ENCODE data around the gene NRSN1. TPM values are rescaled to one million over a fixed set of nuclear protein-coding genes. Genes with fewer than 3 reads are reported as not detected.

NRSN1 gene
- total and polyA plus RNA-seq, 2 of the 13 experiments (the other 11 are each of a cell fraction or from before 2014, with no cell fraction given), result not detected

DNA sequence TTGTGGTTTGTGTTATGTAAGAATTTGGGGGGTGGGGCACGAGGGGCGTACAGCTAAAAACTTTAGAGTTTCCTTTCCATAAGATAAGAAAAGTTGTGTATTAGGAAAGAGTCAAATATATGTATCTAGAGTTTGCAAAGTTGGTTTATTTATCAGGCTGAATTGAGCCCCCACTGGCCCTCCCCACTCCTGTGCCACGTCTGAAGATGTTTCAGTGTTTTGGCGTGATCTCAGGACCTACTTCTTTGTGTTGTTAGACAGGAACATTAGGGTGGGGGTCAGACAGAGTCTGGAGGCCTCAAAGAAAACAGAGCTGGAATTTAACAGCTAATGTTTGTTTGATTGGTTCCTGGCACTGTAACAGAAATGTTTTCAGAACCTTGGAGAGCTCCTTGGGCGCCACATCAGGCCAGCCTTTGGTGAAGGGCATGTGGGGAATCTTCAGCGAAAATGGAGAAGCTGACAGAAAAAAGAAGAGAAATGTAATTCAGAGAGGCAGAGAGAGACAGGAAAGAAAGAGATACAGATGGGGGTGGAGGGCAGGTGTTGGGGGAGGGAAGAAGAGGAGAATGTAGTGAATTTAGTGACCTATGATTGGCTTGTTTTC is 674 bp downstream of the NRSN1 start (continued):
- no peak for TF ChIP-seq USF2 (IDR thresholded peaks at IDR 0.05; ENCODE audit: low read depth, low read length)
- TF ChIP-seq USF2 (CRISPR knock-in tag; IDR thresholded peaks at IDR 0.05; ENCODE audit: borderline replicate concordance), result no peak
- peak; percentile 80; the same call in 1 of the 2 replicates for TF ChIP-seq TOE1 (CRISPR knock-in tag; IDR thresholded peaks at IDR 0.05)
- TF ChIP-seq, protein P1, sequence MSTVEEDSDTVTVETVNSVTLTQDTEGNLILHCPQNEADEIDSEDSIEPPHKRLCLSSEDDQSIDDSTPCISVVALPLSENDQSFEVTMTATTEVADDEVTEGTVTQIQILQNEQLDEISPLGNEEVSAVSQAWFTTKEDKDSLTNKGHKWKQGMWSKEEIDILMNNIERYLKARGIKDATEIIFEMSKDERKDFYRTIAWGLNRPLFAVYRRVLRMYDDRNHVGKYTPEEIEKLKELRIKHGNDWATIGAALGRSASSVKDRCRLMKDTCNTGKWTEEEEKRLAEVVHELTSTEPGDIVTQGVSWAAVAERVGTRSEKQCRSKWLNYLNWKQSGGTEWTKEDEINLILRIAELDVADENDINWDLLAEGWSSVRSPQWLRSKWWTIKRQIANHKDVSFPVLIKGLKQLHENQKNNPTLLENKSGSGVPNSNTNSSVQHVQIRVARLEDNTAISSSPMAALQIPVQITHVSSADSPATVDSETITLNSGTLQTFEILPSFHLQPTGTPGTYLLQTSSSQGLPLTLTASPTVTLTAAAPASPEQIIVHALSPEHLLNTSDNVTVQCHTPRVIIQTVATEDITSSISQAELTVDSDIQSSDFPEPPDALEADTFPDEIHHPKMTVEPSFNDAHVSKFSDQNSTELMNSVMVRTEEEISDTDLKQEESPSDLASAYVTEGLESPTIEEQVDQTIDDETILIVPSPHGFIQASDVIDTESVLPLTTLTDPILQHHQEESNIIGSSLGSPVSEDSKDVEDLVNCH (CRISPR knock-in tag; IDR thresholded peaks at IDR 0.05), result peak; percentile 81; the same call in 1 of the 2 replicates
- TF ChIP-seq, protein P2, sequence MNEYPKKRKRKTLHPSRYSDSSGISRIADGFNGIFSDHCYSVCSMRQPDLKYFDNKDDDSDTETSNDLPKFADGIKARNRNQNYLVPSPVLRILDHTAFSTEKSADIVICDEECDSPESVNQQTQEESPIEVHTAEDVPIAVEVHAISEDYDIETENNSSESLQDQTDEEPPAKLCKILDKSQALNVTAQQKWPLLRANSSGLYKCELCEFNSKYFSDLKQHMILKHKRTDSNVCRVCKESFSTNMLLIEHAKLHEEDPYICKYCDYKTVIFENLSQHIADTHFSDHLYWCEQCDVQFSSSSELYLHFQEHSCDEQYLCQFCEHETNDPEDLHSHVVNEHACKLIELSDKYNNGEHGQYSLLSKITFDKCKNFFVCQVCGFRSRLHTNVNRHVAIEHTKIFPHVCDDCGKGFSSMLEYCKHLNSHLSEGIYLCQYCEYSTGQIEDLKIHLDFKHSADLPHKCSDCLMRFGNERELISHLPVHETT (CRISPR knock-in tag; conservative IDR thresholded peaks at IDR 0.05), result peak; percentile 84
- peak; percentile 91 for TF ChIP-seq ZBTB43 (CRISPR knock-in tag; conservative IDR thresholded peaks at IDR 0.05)
- TF ChIP-seq NFIC (IDR thresholded peaks at IDR 0.05; ENCODE audit: low read length), result 0 out of 2 replicates have a peak, but pooled peaks have one; percentile 28
- TF ChIP-seq PLRG1 (conservative IDR thresholded peaks at IDR 0.05), result no peak
- peak; percentile 71 for TF ChIP-seq MAX (IDR thresholded peaks at IDR 0.05)
- TF ChIP-seq ZNF275 (CRISPR knock-in tag; IDR thresholded peaks at IDR 0.05; ENCODE audit: borderline replicate concordance), result no peak; the same call in 1 of the 2 replicates
- no peak for TF ChIP-seq CC2D1A (CRISPR knock-in tag; IDR thresholded peaks at IDR 0.05)
- TF ChIP-seq SIN3A (IDR thresholded peaks at IDR 0.05; ENCODE audit: borderline replicate concordance, low read depth, low read length), result peak; percentile 88
- TF ChIP-seq PPARG (CRISPR knock-in tag; conservative IDR thresholded peaks at IDR 0.05), result peak; percentile 80
- TF ChIP-seq PAWR (CRISPR knock-in tag; IDR thresholded peaks at IDR 0.05; ENCODE audit: borderline replicate concordance), result no peak
- TF ChIP-seq NCOA2 (CRISPR knock-in tag; IDR thresholded peaks at IDR 0.05), result peak; percentile 70
- peak; percentile 87; the same call in 1 of the 2 replicates for TF ChIP-seq TMF1 (CRISPR knock-in tag; IDR thresholded peaks at IDR 0.05; ENCODE audit: low read depth)
- no peak; the same call in 1 of the 2 replicates for TF ChIP-seq RCOR2 (CRISPR knock-in tag; IDR thresholded peaks at IDR 0.05)
- TF ChIP-seq RFX5 (IDR thresholded peaks at IDR 0.05; ENCODE audit: low read depth, low read length), result no peak
- no peak; the same call in 1 of the 2 replicates for TF ChIP-seq ZNF33B (CRISPR knock-in tag; IDR thresholded peaks at IDR 0.05)
- peak; percentile 51; the same call in 1 of the 2 replicates for TF ChIP-seq ZNF253 (CRISPR knock-in tag; IDR thresholded peaks at IDR 0.05; ENCODE audit: borderline replicate concordance)
- no peak for TF ChIP-seq TBP (CRISPR knock-in tag; IDR thresholded peaks at IDR 0.05)
- no peak for TF ChIP-seq MLLT10 (CRISPR knock-in tag; IDR thresholded peaks at IDR 0.05)
- no peak for TF ChIP-seq GFI1 (CRISPR knock-in tag; IDR thresholded peaks at IDR 0.05; ENCODE audit: borderline replicate concordance)
